Stimulated activated naive CD8-positive, alpha-beta T cell treated with anti-CD3 and anti-CD28 coated beads, Interleukin-15, amount 100 ng/mL, for 72 hours (primary cell): ENCODE data around the gene SPTLC1.
A peak's percentile ranks its signal among the peaks of the same experiment; 100 is the strongest.
"Not testable (repeated sequence)": the region's sequence is repeated elsewhere in the genome, so short reads cannot be mapped to it uniquely, and the experiment has no call there.

Source experiments
- ATAC-seq: fragments of 150-1000 bp; cut with Tn5 transposase; 2 replicates; pipeline ENCODE4 v1.10.0; 2021; ENCODE audit warnings: mild to moderate bottlenecking, moderate library complexity
- DNase-seq, 2 donors: peaks; one replicate each; pipeline ENCODE4 v3.0.0; 2021 to 2022
- H3K27ac Mint-ChIP-seq, 2 donors: one replicate each; pipeline ENCODE4 v1.8.0; 2022; ENCODE audit warnings: mild to moderate bottlenecking in 2 of 2, mixed read lengths in 2 of 2, moderate library complexity in 2 of 2
- H3K27me3 Mint-ChIP-seq: one replicate; pipeline ENCODE4 v1.8.0; 2022; ENCODE audit warnings: mixed read lengths
- H3K4me1 Mint-ChIP-seq: one replicate; pipeline ENCODE4 v1.8.0; 2022; ENCODE audit warnings: mild to moderate bottlenecking, mixed read lengths
- H3K4me3 Mint-ChIP-seq, 2 donors: one replicate each; pipeline ENCODE4 v1.8.0; 2022; ENCODE audit warnings: mild to moderate bottlenecking in 2 of 2, mixed read lengths in 2 of 2, moderate library complexity in 1 of 2
- H3K9me3 Mint-ChIP-seq, 2 donors: one replicate each; pipeline ENCODE4 v1.8.0; 2022; ENCODE audit warnings: mixed read lengths in 2 of 2

SPTLC1 gene

GRCh38 chr9:92115071-92115858 lies at the start of gene SPTLC1:
Gene SPTLC1, minus strand, starts transcription at chr9:92115413. Its CDS starts 43 bp downstream, at chr9:92115370.
- H3K4me1 Mint-ChIP-seq, result peaks cover 29% of the 10 kb centered on the region
- H3K9me3 Mint-ChIP-seq, result no peaks in the 10 kb centered on the region
- H3K27ac Mint-ChIP-seq, result peak within 1 kb of the TSS; percentile 99 to 100
- no peaks in the 10 kb centered on the region for H3K27me3 Mint-ChIP-seq
- ATAC-seq (peak; percentile 99), DNase-seq (peak; percentile 92 to 95)
- peak within 1 kb of the TSS; percentile 97 for H3K4me3 Mint-ChIP-seq

GRCh38 chr9:92164975-92165374 lies 49.8 kb upstream of the SPTLC1 start:
- Mint-ChIP-seq H3K9me3 (peaks cover 11 to 20% of the 10 kb centered on the region in 2 donors), H3K27me3 (peaks cover 30% of the 10 kb centered on the region), H3K27ac (no peak overlapping the region), H3K4me1 (no peaks in the 10 kb centered on the region), H3K4me3 (no peak overlapping the region)
- DNase-seq (no peak), ATAC-seq (no peak)

- no peaks in the 10 kb centered on the region for H3K4me1 Mint-ChIP-seq
- DNase-seq (no peak), ATAC-seq (no peak)
- no peak overlapping the region for H3K27ac Mint-ChIP-seq
- peaks cover 34% of the 10 kb centered on the region for H3K27me3 Mint-ChIP-seq
- H3K9me3 Mint-ChIP-seq, result peaks cover 11 to 20% of the 10 kb centered on the region in 2 donors
- H3K4me3 Mint-ChIP-seq, result no peak overlapping the region
Observed at GRCh38 chr9:92164490-92164889, 49.3 kb upstream of the SPTLC1 start.

- no peak for DNase-seq
- Mint-ChIP-seq H3K4me1 (no peaks in the 10 kb centered on the region), H3K27me3 (peaks cover 46% of the 10 kb centered on the region), H3K9me3 (peaks cover 11 to 20% of the 10 kb centered on the region in 2 donors), H3K4me3 (no peak overlapping the region), H3K27ac (no peak overlapping the region)
- ATAC-seq, result no peak
Observed at GRCh38 chr9:92163276-92163675, 48.1 kb upstream of the SPTLC1 start.

- ATAC-seq, result no peak
- peaks cover 52% of the 10 kb centered on the region for H3K27me3 Mint-ChIP-seq
- H3K9me3 Mint-ChIP-seq, result peaks cover 11 to 20% of the 10 kb centered on the region in 2 donors
- no peak for DNase-seq
- no peaks in the 10 kb centered on the region for H3K4me1 Mint-ChIP-seq
- no peak overlapping the region for H3K4me3 Mint-ChIP-seq
- no peak overlapping the region for H3K27ac Mint-ChIP-seq
Observed at GRCh38 chr9:92160786-92161185, 45.6 kb upstream of the SPTLC1 start.

GRCh38 chr9:92159058-92159457 lies 43.8 kb upstream of the SPTLC1 start:
- DNase-seq (no peak), ATAC-seq (no peak)
- no peaks in the 10 kb centered on the region for H3K4me1 Mint-ChIP-seq
- peaks cover 3% of the 10 kb centered on the region in 2 donors for H3K9me3 Mint-ChIP-seq
- no peak overlapping the region for H3K27ac Mint-ChIP-seq
- no peak overlapping the region for H3K4me3 Mint-ChIP-seq
- peaks cover 37% of the 10 kb centered on the region for H3K27me3 Mint-ChIP-seq

GRCh38 chr9:92158097-92158601 lies 42.9 kb upstream of the SPTLC1 start:
- DNase-seq, result no peak

GRCh38 chr9:92155736-92156135 lies 40.5 kb upstream of the SPTLC1 start:
- H3K27ac Mint-ChIP-seq, H3K4me1 Mint-ChIP-seq, DNase-seq, H3K9me3 Mint-ChIP-seq, H3K4me3 Mint-ChIP-seq, ATAC-seq: not testable (repeated sequence)
- peaks cover 29% of the 10 kb centered on the region for H3K27me3 Mint-ChIP-seq

More at GRCh38 chr9:92158097-92158601, 42.9 kb upstream of the SPTLC1 start:
- ATAC-seq, result no peak
- Mint-ChIP-seq H3K4me1 (no peaks in the 10 kb centered on the region), H3K27me3 (peaks cover 30% of the 10 kb centered on the region), H3K4me3 (no peak overlapping the region), H3K27ac (no peak overlapping the region), H3K9me3 (no peaks in the 10 kb centered on the region)

GRCh38 chr9:92155221-92155620 lies 40.0 kb upstream of the SPTLC1 start:
- H3K27me3 Mint-ChIP-seq, result peaks cover 29% of the 10 kb centered on the region
- no peaks in the 10 kb centered on the region for H3K9me3 Mint-ChIP-seq
- DNase-seq, result no peak
- no peak overlapping the region for H3K27ac Mint-ChIP-seq
- H3K4me3 Mint-ChIP-seq, result no peak overlapping the region
- no peaks in the 10 kb centered on the region for H3K4me1 Mint-ChIP-seq
- ATAC-seq, result no peak

- H3K4me3 Mint-ChIP-seq, ATAC-seq, DNase-seq, H3K9me3 Mint-ChIP-seq, H3K4me1 Mint-ChIP-seq: not testable (repeated sequence)
- H3K27me3 Mint-ChIP-seq, result peaks cover 26% of the 10 kb centered on the region
- H3K27ac Mint-ChIP-seq, result peak overlapping the region in 1 of 2 donors; percentile 48
Observed at GRCh38 chr9:92153466-92154415, 38.5 kb upstream of the SPTLC1 start.

- H3K4me3 Mint-ChIP-seq, result no peak overlapping the region
- H3K27me3 Mint-ChIP-seq, result peaks cover 34% of the 10 kb centered on the region
- peaks cover 8% of the 10 kb centered on the region for H3K4me1 Mint-ChIP-seq
- H3K27ac Mint-ChIP-seq, result no peak overlapping the region
- DNase-seq, result no peak
- no peaks in the 10 kb centered on the region for H3K9me3 Mint-ChIP-seq
- no peak for ATAC-seq
Observed at GRCh38 chr9:92151691-92152393, 36.6 kb upstream of the SPTLC1 start.

GRCh38 chr9:92150501-92151470 lies 35.6 kb upstream of the SPTLC1 start:
- not testable (repeated sequence) for H3K4me1 Mint-ChIP-seq, H3K9me3 Mint-ChIP-seq, ATAC-seq, H3K4me3 Mint-ChIP-seq, DNase-seq
- Mint-ChIP-seq H3K27ac (peak overlapping the region in 1 of 2 donors; percentile 72), H3K27me3 (peaks cover 45% of the 10 kb centered on the region)

GRCh38 chr9:92147852-92148180 lies 32.6 kb upstream of the SPTLC1 start:
- peak overlapping the region; percentile 54 to 76 for H3K4me3 Mint-ChIP-seq
- H3K9me3 Mint-ChIP-seq, result no peaks in the 10 kb centered on the region
- DNase-seq (no peak), ATAC-seq (no peak)
- peak overlapping the region in 1 of 2 donors; percentile 94 for H3K27ac Mint-ChIP-seq
- peaks cover 8% of the 10 kb centered on the region for H3K4me1 Mint-ChIP-seq
- peaks cover 69% of the 10 kb centered on the region for H3K27me3 Mint-ChIP-seq
